HG03457 (cell line): Measurements from ENCODE around the gene SPRY2.
"Not testable (repeated sequence)": the region's sequence is repeated elsewhere in the genome, so short reads cannot be mapped to it uniquely, and the experiment has no call there.

Experiments used
- ATAC-seq: cut with Tn5 transposase; IDR thresholded peaks from one replicate; pipeline ENCODE4 v1.9.1; 2021; ENCODE audit warnings: moderate number of reproducible peaks; ENCODE audit not compliant: unreplicated experiment

The SPRY2 gene

GRCh38 chr13:80355496-80356094 lies 14.7 kb upstream of the SPRY2 start:
- not testable (repeated sequence) for ATAC-seq

- ATAC-seq = no peak
These were observed 7.8 kb upstream of the SPRY2 start for GRCh38 chr13:80348750-80349149.

GRCh38 chr13:80348314-80348713 lies 7.4 kb upstream of the SPRY2 start:
- ATAC-seq = no peak

- ATAC-seq = no peak
These were observed 5.0 kb upstream of the SPRY2 start for GRCh38 chr13:80345771-80346510.

GRCh38 chr13:80344032-80344431 lies 3.1 kb upstream of the SPRY2 start:
- not testable (repeated sequence) for ATAC-seq

GRCh38 chr13:80342471-80343371 lies 1.8 kb upstream of the SPRY2 start:
- peak; percentile 64 for ATAC-seq

- no peak for ATAC-seq
These were observed 937 bp upstream of the SPRY2 start for GRCh38 chr13:80341756-80342370.

- no peak for ATAC-seq
These were observed 250 bp downstream of the SPRY2 start for GRCh38 chr13:80340651-80341100.

- ATAC-seq = no peak
These were observed 845 bp downstream of the SPRY2 start for GRCh38 chr13:80339912-80340650.

GRCh38 chr13:80339563-80339911 lies 1.4 kb downstream of the SPRY2 start:
- ATAC-seq = no peak

- no peak for ATAC-seq
These were observed 2.0 kb downstream of the SPRY2 start for GRCh38 chr13:80338781-80339562.

- no peak for ATAC-seq
These were observed 3.4 kb downstream of the SPRY2 start for GRCh38 chr13:80337288-80338081.

- no peak for ATAC-seq
These were observed 4.1 kb downstream of the SPRY2 start for GRCh38 chr13:80336776-80337287.

GRCh38 chr13:80336370-80336769 lies 4.6 kb downstream of the SPRY2 start:
- ATAC-seq = no peak

- ATAC-seq = no peak
These were observed 6.2 kb downstream of the SPRY2 start for GRCh38 chr13:80334597-80335260.

- no peak for ATAC-seq
These were observed 8.9 kb downstream of the SPRY2 start for GRCh38 chr13:80331984-80332383.

- no peak for ATAC-seq
These were observed 11.7 kb downstream of the SPRY2 start for GRCh38 chr13:80329250-80329649.

- ATAC-seq = no peak
These were observed 21.9 kb downstream of the SPRY2 start for GRCh38 chr13:80319004-80319403.
